ENCODE measurements around the gene SEC24A. TPM values are rescaled to one million over a fixed set of nuclear protein-coding genes. Genes with fewer than 3 reads are reported as not detected.

SEC24A gene
- total RNA-seq, 1 donor from 2014 or later: 48.2 TPM

- Mint-ChIP-seq H3K27me3 (ENCODE audit: low read depth) (no peaks in the 10 kb centered on the region), H3K4me3 (ENCODE audit: unreplicated experiment) (no peak overlapping the region), H3K9me3 (ENCODE audit: low read depth) (no peaks in the 10 kb centered on the region), H3K4me1 (ENCODE audit: low read depth) (no peaks in the 10 kb centered on the region), H3K27ac (ENCODE audit: unreplicated experiment) (no peak overlapping the region), H3K36me3 (ENCODE audit: low read depth) (peaks cover 35% of the 10 kb centered on the region)
- no peak for DNase-seq (ENCODE audit: low spot score)
- TF ChIP-seq CTCF (IDR thresholded peaks at IDR 0.05): no peak
These were observed 128.8 kb downstream of the SEC24A start for GRCh38 chr5:134777366-134777765.

Other genes with a start within 250 kb of the SEC24A start
- 14.8 to 18.9 TPM (median 15.2 TPM) in 3 replicates for gene CDKN2AIPNL, start 236.9 kb upstream of the SEC24A start, total RNA-seq
- 16.3 to 17.6 TPM (median 16.8 TPM) in 3 replicates for gene JADE2, start 123.1 kb upstream of the SEC24A start, total RNA-seq
- gene SAR1B, start 16.0 kb upstream of the SEC24A start, total RNA-seq: 76.8 to 95.5 TPM (median 77.1 TPM) in 3 replicates
- gene CAMLG, start 89.8 kb downstream of the SEC24A start, total RNA-seq: 36.1 to 41.6 TPM (median 39.0 TPM) in 3 replicates
- gene DDX46, start 110.0 kb downstream of the SEC24A start, total RNA-seq: 32.0 to 55.8 TPM (median 37.8 TPM) in 3 replicates
- gene C5orf24, start 197.2 kb downstream of the SEC24A start, total RNA-seq: 98.7 to 121 TPM (median 109 TPM) in 3 replicates
- gene TXNDC15, start 225.6 kb downstream of the SEC24A start, total RNA-seq: 73.0 to 102 TPM (median 79.9 TPM) in 3 replicates

Data from chondrocyte (in vitro differentiated cells).